ENCODE data around the gene UBE2L5. TPM values are rescaled to one million over a fixed set of nuclear protein-coding genes. Genes with fewer than 3 reads are reported as not detected.
"Not testable (repeated sequence)": the region's sequence is repeated elsewhere in the genome, so short reads cannot be mapped to it uniquely, and the experiment has no call there.

UBE2L5 gene
- total RNA-seq, 4 donors from 2014 or later = 1.6 TPM; not detected in 3

GRCh38 chr13:30450066-30450465, 27.8 kb downstream of the UBE2L5 start:
- no peak for ATAC-seq (ENCODE audit: low FRiP score)
- TF ChIP-seq, protein P1, sequence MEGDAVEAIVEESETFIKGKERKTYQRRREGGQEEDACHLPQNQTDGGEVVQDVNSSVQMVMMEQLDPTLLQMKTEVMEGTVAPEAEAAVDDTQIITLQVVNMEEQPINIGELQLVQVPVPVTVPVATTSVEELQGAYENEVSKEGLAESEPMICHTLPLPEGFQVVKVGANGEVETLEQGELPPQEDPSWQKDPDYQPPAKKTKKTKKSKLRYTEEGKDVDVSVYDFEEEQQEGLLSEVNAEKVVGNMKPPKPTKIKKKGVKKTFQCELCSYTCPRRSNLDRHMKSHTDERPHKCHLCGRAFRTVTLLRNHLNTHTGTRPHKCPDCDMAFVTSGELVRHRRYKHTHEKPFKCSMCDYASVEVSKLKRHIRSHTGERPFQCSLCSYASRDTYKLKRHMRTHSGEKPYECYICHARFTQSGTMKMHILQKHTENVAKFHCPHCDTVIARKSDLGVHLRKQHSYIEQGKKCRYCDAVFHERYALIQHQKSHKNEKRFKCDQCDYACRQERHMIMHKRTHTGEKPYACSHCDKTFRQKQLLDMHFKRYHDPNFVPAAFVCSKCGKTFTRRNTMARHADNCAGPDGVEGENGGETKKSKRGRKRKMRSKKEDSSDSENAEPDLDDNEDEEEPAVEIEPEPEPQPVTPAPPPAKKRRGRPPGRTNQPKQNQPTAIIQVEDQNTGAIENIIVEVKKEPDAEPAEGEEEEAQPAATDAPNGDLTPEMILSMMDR (IDR thresholded peaks at IDR 0.05) = no peak
- DNase-seq (ENCODE audit: low spot score) = no peak

GRCh38 chr13:30451476-30451875, 29.2 kb downstream of the UBE2L5 start:
- ATAC-seq (ENCODE audit: low FRiP score); DNase-seq (ENCODE audit: low spot score): not testable (repeated sequence)

- no peak for ATAC-seq (ENCODE audit: low FRiP score)
- TF ChIP-seq, protein P1 (IDR thresholded peaks at IDR 0.05) = no peak
- no peak for DNase-seq (ENCODE audit: low spot score)
Observed at GRCh38 chr13:30453727-30454126, 31.4 kb downstream of the UBE2L5 start.

DNA sequence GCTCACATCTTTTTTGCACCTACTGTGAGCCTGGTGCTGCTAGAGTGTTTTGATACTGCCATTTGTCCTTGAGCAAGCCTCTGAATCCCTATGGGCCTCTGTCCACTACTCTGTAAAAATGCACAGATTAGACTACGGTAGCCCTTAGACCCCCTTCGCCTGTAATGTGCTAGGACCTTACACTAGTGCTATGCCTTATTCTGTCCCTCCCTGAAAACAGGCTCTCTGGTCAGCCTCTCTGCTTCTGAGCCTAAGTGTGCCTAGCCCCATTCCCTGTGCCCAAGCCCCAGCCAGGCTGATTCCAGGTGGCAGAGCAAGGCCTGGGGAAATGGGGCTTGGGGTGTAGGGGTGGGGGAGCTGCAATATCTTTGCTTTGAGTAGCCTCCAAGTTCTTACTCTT, 32.7 kb downstream of the UBE2L5 start:
- ATAC-seq (ENCODE audit: low FRiP score) = no peak
- no peak for DNase-seq (ENCODE audit: low spot score)
- TF ChIP-seq, protein P1 (IDR thresholded peaks at IDR 0.05) = no peak

- TF ChIP-seq, protein P1 (IDR thresholded peaks at IDR 0.05) = no peak
- DNase-seq (ENCODE audit: low spot score) = no peak
- ATAC-seq (ENCODE audit: low FRiP score) = no peak
Observed at GRCh38 chr13:30456290-30456689, 34.0 kb downstream of the UBE2L5 start.

- DNase-seq (ENCODE audit: low spot score) (no peak), ATAC-seq (ENCODE audit: low FRiP score) (no peak)
- TF ChIP-seq, protein P1 (IDR thresholded peaks at IDR 0.05) = no peak
Observed at GRCh38 chr13:30457306-30457891, 35.1 kb downstream of the UBE2L5 start.

- not testable (repeated sequence) for ATAC-seq (ENCODE audit: low FRiP score); DNase-seq (ENCODE audit: low spot score)
Observed at GRCh38 chr13:30461279-30462066, 39.2 kb downstream of the UBE2L5 start.

Measured in omental fat pad (tissue), 4 donors.